WTC11 (cell line): ENCODE measurements around the gene KLHL8. TPM values are rescaled to one million over a fixed set of nuclear protein-coding genes. Genes with fewer than 3 reads are reported as not detected.

Experiments used
- ATAC-seq: fragments of 200-7000 bp; cut with Tn5 transposase; 2 replicates; pipeline ENCODE4 v1.10.0; 2021; ENCODE audit warnings: mild to moderate bottlenecking, moderate library complexity
- CTCF ChIA-PET: fragments of 300-600 bp; sonication (Branson Sonifier 250); formaldehyde crosslinking; loops from one replicate; lab custom pipeline; 2021; ENCODE audit warnings: antibody characterized with exemption; lab: Charles Lee
- POLR2A ChIA-PET: fragments of 350-600 bp; sonication (Branson Sonifier 250); formaldehyde crosslinking; loops from one replicate; lab custom pipeline; 2021; ENCODE audit warnings: antibody characterized with exemption; lab: Charles Lee
- DNase-seq: peaks from one replicate; pipeline ENCODE4 v3.0.0; 2021; ENCODE audit warnings: low spot score
- H3K27ac Mint-ChIP-seq: 2 replicates; pipeline ENCODE4 v1.8.0; 2021; ENCODE audit warnings: mixed read lengths
- H3K27me3 Mint-ChIP-seq: 2 replicates; pipeline ENCODE4 v1.8.0; 2021; ENCODE audit warnings: low read depth, mild to moderate bottlenecking, moderate library complexity, mixed read lengths
- H3K36me3 Mint-ChIP-seq: 2 replicates; pipeline ENCODE4 v1.8.0; 2021; ENCODE audit warnings: mixed read lengths
- H3K4me1 Mint-ChIP-seq: 2 replicates; pipeline ENCODE4 v1.8.0; 2022; ENCODE audit warnings: mixed read lengths
- H3K4me3 Mint-ChIP-seq: 2 replicates; pipeline ENCODE4 v1.8.0; 2021; ENCODE audit warnings: mild to moderate bottlenecking, moderate library complexity, mixed read lengths
- H3K9me3 Mint-ChIP-seq: 2 replicates; pipeline ENCODE4 v1.8.0; 2021; ENCODE audit warnings: mixed read lengths
- ARID4B ChIP-seq: sonication (generic); formaldehyde crosslinking; IDR thresholded peaks from 2 replicates; pipeline ENCODE4 v1.8.0; 2023; ENCODE audit warnings: missing genetic modification reagents, mild to moderate bottlenecking, borderline replicate concordance
- ATF1 ChIP-seq: sonication (generic); formaldehyde crosslinking; IDR thresholded peaks from 2 replicates; pipeline ENCODE4 v1.8.1; 2023; ENCODE audit warnings: mild to moderate bottlenecking, moderate library complexity, missing genetic modification reagents
- CREB1 ChIP-seq: sonication (generic); formaldehyde crosslinking; IDR thresholded peaks from 2 replicates; pipeline ENCODE4 v1.8.0; 2023; ENCODE audit warnings: mild to moderate bottlenecking, missing genetic modification reagents
- CREM ChIP-seq: sonication (generic); formaldehyde crosslinking; IDR thresholded peaks from 2 replicates; pipeline ENCODE4 v1.8.1; 2022; ENCODE audit warnings: mild to moderate bottlenecking, missing genetic modification reagents, moderate library complexity
- CTCF ChIP-seq: fragments of 200-600 bp; IDR thresholded peaks from 2 replicates; pipeline ENCODE4 v1.8.0; 2022; ENCODE audit warnings: antibody characterized with exemption
- ELF4 ChIP-seq: sonication (generic); formaldehyde crosslinking; IDR thresholded peaks from 2 replicates; pipeline ENCODE4 v1.8.1; 2022; ENCODE audit warnings: low read depth, mild to moderate bottlenecking, moderate library complexity, missing genetic modification reagents
- ERG ChIP-seq: fragments of 250-450 bp; sonication (Bioruptor Pico); IDR thresholded peaks from 2 replicates; pipeline ENCODE4 v1.8.0; 2021; ENCODE audit warnings: mild to moderate bottlenecking
- ESRRA ChIP-seq: sonication (generic); formaldehyde crosslinking; IDR thresholded peaks from 2 replicates; pipeline ENCODE4 v1.8.1; 2022; ENCODE audit warnings: mild to moderate bottlenecking, missing genetic modification reagents, borderline replicate concordance
- FOXK1 ChIP-seq: sonication (generic); formaldehyde crosslinking; IDR thresholded peaks from 2 replicates; pipeline ENCODE4 v1.8.0; 2022; ENCODE audit warnings: mild to moderate bottlenecking, moderate library complexity, missing genetic modification reagents
- FOXP1 ChIP-seq: sonication (generic); formaldehyde crosslinking; IDR thresholded peaks from 2 replicates; pipeline ENCODE4 v1.8.0; 2022; ENCODE audit warnings: missing genetic modification reagents, mild to moderate bottlenecking, moderate library complexity, borderline replicate concordance
- KAT7 ChIP-seq: sonication (generic); formaldehyde crosslinking; IDR thresholded peaks from 2 replicates; pipeline ENCODE4 v1.8.1; 2023; ENCODE audit warnings: missing genetic modification reagents, mild to moderate bottlenecking, borderline replicate concordance
- MAX ChIP-seq: sonication (generic); formaldehyde crosslinking; IDR thresholded peaks from 2 replicates; pipeline ENCODE4 v1.8.0; 2022; ENCODE audit warnings: mild to moderate bottlenecking, missing genetic modification reagents
- MXD4 ChIP-seq: fragments of 250-450 bp; sonication (Bioruptor Pico); IDR thresholded peaks from 2 replicates; pipeline ENCODE4 v1.8.0; 2021; ENCODE audit warnings: mild to moderate bottlenecking, moderate library complexity, borderline replicate concordance
- PREB ChIP-seq: sonication (generic); formaldehyde crosslinking; IDR thresholded peaks from 2 replicates; pipeline ENCODE4 v1.8.1; 2022; ENCODE audit warnings: mild to moderate bottlenecking, missing genetic modification reagents, moderate library complexity, borderline replicate concordance
- PRRX2 ChIP-seq: fragments of 250-450 bp; sonication (Bioruptor Pico); IDR thresholded peaks from 2 replicates; pipeline ENCODE4 v1.8.0; 2021; ENCODE audit warnings: mild to moderate bottlenecking
- SMAD4 ChIP-seq: sonication (generic); formaldehyde crosslinking; IDR thresholded peaks from 2 replicates; pipeline ENCODE4 v1.8.0; 2022; ENCODE audit warnings: mild to moderate bottlenecking, missing genetic modification reagents
- STAT6 ChIP-seq: sonication (generic); formaldehyde crosslinking; conservative IDR thresholded peaks from 2 replicates; pipeline ENCODE4 v1.8.1; 2023; ENCODE audit warnings: mild to moderate bottlenecking, low read depth, missing genetic modification reagents, moderate library complexity
- TCF7 ChIP-seq: sonication (generic); formaldehyde crosslinking; IDR thresholded peaks from 2 replicates; pipeline ENCODE4 v1.8.0; 2022; ENCODE audit warnings: mild to moderate bottlenecking, low read depth, missing genetic modification reagents, moderate library complexity
- TEAD1 ChIP-seq: sonication (generic); formaldehyde crosslinking; IDR thresholded peaks from 2 replicates; pipeline ENCODE4 v1.8.0; 2022; ENCODE audit warnings: mild to moderate bottlenecking, missing genetic modification reagents
- ZBTB43 ChIP-seq: sonication (generic); formaldehyde crosslinking; IDR thresholded peaks from 2 replicates; pipeline ENCODE4 v1.8.1; 2023; ENCODE audit warnings: mild to moderate bottlenecking, missing genetic modification reagents
- ZNF232 ChIP-seq: sonication (generic); formaldehyde crosslinking; IDR thresholded peaks from 2 replicates; pipeline ENCODE4 v1.8.0; 2022; ENCODE audit warnings: mild to moderate bottlenecking, missing genetic modification reagents
- total RNA-seq: library from RNA; stranded (reverse); gene quantifications from 3 replicates; pipeline ENCODE4 v1.2.3, GENCODE V29; 2021

The KLHL8 gene
- total RNA-seq, 1 experiment from 2014 or later = 7.3 TPM

- TF ChIP-seq FOXK1 (CRISPR knock-in tag) (peak; percentile 11; the same call in 1 of the 2 replicates), ERG (CRISPR knock-in tag) (no peak), MAX (CRISPR knock-in tag) (peak; percentile 70; the same call in 1 of the 2 replicates), ESRRA (CRISPR knock-in tag) (no peak), FOXP1 (peak; percentile 89), PRRX2 (CRISPR knock-in tag) (no peak), ZNF232 (CRISPR knock-in tag) (no peak), STAT6 (CRISPR knock-in tag) (0 out of 2 replicates have a peak, but pooled peaks have one; percentile 38), CTCF (no peak), SMAD4 (CRISPR knock-in tag) (no peak), PREB (CRISPR knock-in tag) (0 out of 2 replicates have a peak, but pooled peaks have one; percentile 55), TEAD1 (CRISPR knock-in tag) (no peak), CREB1 (CRISPR knock-in tag) (no peak), ELF4 (CRISPR knock-in tag) (no peak), TCF7 (CRISPR knock-in tag) (peak; percentile 87; the same call in 1 of the 2 replicates)
These were observed at the start of gene KLHL8 (continued) for GRCh38 chr4:87220094-87220822.

GRCh38 chr4:87270144-87270543 lies 49.7 kb upstream of the KLHL8 start:
- ChIA-PET POLR2A (no interaction called here), CTCF (interaction anchor here (0.7 to 1.4 kb wide), 3 partner anchors 105 to 570 kb away, joined by 3 to 6 read pairs (median 6); no protein-coding TSS in a partner anchor)
- Mint-ChIP-seq H3K9me3 (no peaks in the 10 kb centered on the region), H3K4me1 (peaks cover 8% of the 10 kb centered on the region; the same call in 1 of the 2 replicates), H3K4me3 (no peak overlapping the region), H3K27ac (no peak overlapping the region), H3K27me3 (no peaks in the 10 kb centered on the region; the same call in 1 of the 2 replicates), H3K36me3 (no peaks in the 10 kb centered on the region)
- DNase-seq (peak; percentile 13), ATAC-seq (peak; percentile 79)
- TF ChIP-seq ATF1 (CRISPR knock-in tag) (no peak), SMAD4 (CRISPR knock-in tag) (no peak), CREM (no peak), MXD4 (no peak), ZBTB43 (CRISPR knock-in tag) (no peak), KAT7 (CRISPR knock-in tag) (no peak), ARID4B (CRISPR knock-in tag) (no peak)
